HepG2 (cell line): ENCODE data around the gene ACSL1. TPM values are rescaled to one million over a fixed set of nuclear protein-coding genes. Genes with fewer than 3 reads are reported as not detected.

Experiments used
- ATAC-seq: fragments of 200-7000 bp; cut with Tn5 transposase; 3 replicates; pipeline ENCODE4 v1.9.1; 2020; ENCODE audit warnings: mild to moderate bottlenecking, moderate library complexity
- BruUV-seq: library from RNA; stranded (reverse); fragments of 400-500 nt; replicated peaks from 2 replicates; lab custom pipeline; 2021; lab: Mats Ljungman, UMichigan
- CTCF ChIA-PET: fragments of 300-600 bp; formaldehyde crosslinking; extraction: SDS; loops from one replicate; lab custom pipeline; 2021; ENCODE audit warnings: low total read pairs, inconsistent platforms, low intra/inter-chr PET ratio; lab: Yijun Ruan, JAX
- POLR2A ChIA-PET: fragments of 350-600 bp; sonication (Branson Sonifier 250); formaldehyde crosslinking; loops from one replicate; lab custom pipeline; 2020; ENCODE audit warnings: antibody characterized with exemption, inconsistent platforms; lab: Yijun Ruan, JAX
- DNase-seq: peaks from one replicate; pipeline ENCODE4 v3.0.0-alpha.2; 2015; ENCODE audit warnings: low spot score
- FAIRE-seq: peaks from 3 replicates; lab custom pipeline; 2011; peaks lifted over from hg19 to GRCh38; lab: Jason Lieb, UNC
- H2AFZ ChIP-seq: one replicate; pipeline ENCODE4 v1.6.1; 2011; ENCODE audit warnings: low read length, inconsistent platforms
- H3K27ac ChIP-seq: fragments of 300-600 bp; 3 replicates; pipeline ENCODE4 v1.8.0; 2011; ENCODE audit warnings: mixed run types, mild to moderate bottlenecking, mixed read lengths, low read length, inconsistent platforms; ENCODE audit not compliant: insufficient read depth; ENCODE audit errors: extremely low read length
- H3K27me3 ChIP-seq, 2 experiments: fragments of 200-600 bp in 1 of 2; 2 replicates in 1 of 2; 3 replicates in 1 of 2; pipeline versions ENCODE4 v1.6.0 to v1.8.0; 2011; ENCODE audit warnings: low read length in 2 of 2, mild to moderate bottlenecking in 2 of 2, moderate library complexity in 2 of 2, inconsistent platforms in 1 of 2; ENCODE audit not compliant: insufficient read depth in 2 of 2, control insufficient read depth in 1 of 2
- H3K36me3 ChIP-seq, 2 experiments: fragments of 200-600 bp in 1 of 2; replicated peaks in 1 of 2; 2 replicates in 1 of 2; 3 replicates in 1 of 2; pipeline versions ENCODE4 v1.5.1 to v1.8.0; 2011; ENCODE audit warnings: low read length in 2 of 2, inconsistent platforms in 1 of 2; ENCODE audit not compliant: insufficient read depth in 2 of 2, control insufficient read depth in 1 of 2
- H3K4me1 ChIP-seq: 2 replicates; pipeline ENCODE4 v1.5.1; 2012; ENCODE audit warnings: low read length, inconsistent platforms; ENCODE audit not compliant: insufficient read depth
- H3K4me2 ChIP-seq: 2 replicates; pipeline ENCODE4 v1.6.0; 2011; ENCODE audit warnings: low read depth, low read length, inconsistent platforms
- H3K4me3 ChIP-seq, 3 experiments: fragments of 200-600 bp in 1 of 3; sonication (generic), shearing (Covaris generic) in 1 of 3; replicated peaks in 1 of 3; 2 replicates each; pipeline ENCODE4 v1.5.1; 2011 to 2016; ENCODE audit warnings: low read length in 3 of 3, inconsistent platforms in 2 of 3, low read depth in 2 of 3, mild to moderate bottlenecking in 2 of 3, control low read depth in 1 of 3, mixed read lengths in 1 of 3; ENCODE audit not compliant: insufficient read depth in 1 of 3
- H3K79me2 ChIP-seq: one replicate; pipeline ENCODE4 v1.6.1; 2011; ENCODE audit warnings: low read length, inconsistent platforms; ENCODE audit not compliant: insufficient read depth
- H3K9ac ChIP-seq: 2 replicates; pipeline ENCODE4 v1.6.0; 2011; ENCODE audit warnings: mild to moderate bottlenecking, low read depth, low read length, inconsistent platforms; ENCODE audit not compliant: insufficient read depth
- H3K9me3 ChIP-seq: 2 replicates; pipeline ENCODE4 v1.5.1; 2012; ENCODE audit warnings: mild to moderate bottlenecking, low read length
- H4K20me1 ChIP-seq: 2 replicates; pipeline ENCODE4 v1.6.0; 2011; ENCODE audit warnings: inconsistent platforms, mild to moderate bottlenecking, low read length, moderate library complexity; ENCODE audit not compliant: insufficient read depth
- BRF2 ChIP-seq: sonication (generic); formaldehyde crosslinking; IDR thresholded peaks from 2 replicates; pipeline ENCODE4 v1.8.1; 2022; ENCODE audit warnings: mild to moderate bottlenecking, missing genetic modification reagents
- CHD4 ChIP-seq: fragments of 200-600 bp; sonication (generic); IDR thresholded peaks from 2 replicates; pipeline ENCODE4 v1.7.0; 2017; ENCODE audit warnings: mild to moderate bottlenecking, low read length, borderline replicate concordance
- GPBP1L1 ChIP-seq: sonication (generic); formaldehyde crosslinking; IDR thresholded peaks from 2 replicates; pipeline ENCODE4 v1.5.0; 2020; ENCODE audit warnings: mild to moderate bottlenecking, missing genetic modification reagents
- HNRNPK ChIP-seq: fragments of 200-400 bp; formaldehyde crosslinking; IDR thresholded peaks from 2 replicates; pipeline ENCODE4 v1.6.1; 2018; ENCODE audit warnings: low read length, low read depth, moderate library complexity, mild to moderate bottlenecking; ENCODE audit not compliant: poor library complexity, severe bottlenecking
- KLF13 ChIP-seq: sonication (generic); formaldehyde crosslinking; IDR thresholded peaks from 2 replicates; pipeline ENCODE4 v1.4.0; 2020; ENCODE audit warnings: mild to moderate bottlenecking, missing genetic modification reagents
- KLF9 ChIP-seq: IDR thresholded peaks from 2 replicates; pipeline ENCODE4 v1.6.1; 2016; ENCODE audit warnings: low read depth
- MBD4 ChIP-seq: IDR thresholded peaks from 2 replicates; pipeline ENCODE4 v1.6.1; 2012; ENCODE audit warnings: low read length, inconsistent platforms, borderline replicate concordance
- MZF1 ChIP-seq: sonication (generic); formaldehyde crosslinking; IDR thresholded peaks from 2 replicates; pipeline ENCODE4 v1.8.1; 2023; ENCODE audit warnings: mild to moderate bottlenecking, missing genetic modification reagents, borderline replicate concordance
- NFE2L1 ChIP-seq: sonication (generic); formaldehyde crosslinking; IDR thresholded peaks from 2 replicates; pipeline ENCODE4 v1.4.0; 2020; ENCODE audit warnings: missing genetic modification reagents, mild to moderate bottlenecking, borderline replicate concordance
- RARA ChIP-seq: IDR thresholded peaks from 2 replicates; pipeline ENCODE4 v1.6.1; 2016; ENCODE audit warnings: missing genetic modification reagents, missing compliant biosample characterization
- SP140L ChIP-seq: sonication (generic); formaldehyde crosslinking; IDR thresholded peaks from 2 replicates; pipeline ENCODE4 v1.4.0; 2020; ENCODE audit warnings: missing genetic modification reagents, borderline replicate concordance
- SP4 ChIP-seq: sonication (generic); formaldehyde crosslinking; IDR thresholded peaks from 2 replicates; pipeline ENCODE4 v1.8.1; 2023; ENCODE audit warnings: mild to moderate bottlenecking, missing genetic modification reagents
- THYN1 ChIP-seq: sonication (generic); formaldehyde crosslinking; IDR thresholded peaks from 2 replicates; pipeline ENCODE4 v1.8.1; 2023; ENCODE audit warnings: low read depth, mild to moderate bottlenecking, moderate library complexity, missing genetic modification reagents, borderline replicate concordance
- TRIM22 ChIP-seq: fragments of 450-650 bp; IDR thresholded peaks from 2 replicates; pipeline ENCODE4 v1.6.1; 2017
- ZBTB3 ChIP-seq: sonication (generic); formaldehyde crosslinking; IDR thresholded peaks from 2 replicates; pipeline ENCODE4 v1.4.0; 2020; ENCODE audit warnings: low read depth, mild to moderate bottlenecking, moderate library complexity, missing genetic modification reagents, borderline replicate concordance
- ZC3H4 ChIP-seq: sonication (generic); formaldehyde crosslinking; IDR thresholded peaks from 2 replicates; pipeline ENCODE4 v1.4.0; 2020; ENCODE audit warnings: missing genetic modification reagents, borderline replicate concordance
- ZFP36L1 ChIP-seq: sonication (generic); formaldehyde crosslinking; IDR thresholded peaks from 2 replicates; pipeline ENCODE4 v1.8.0; 2022; ENCODE audit warnings: mild to moderate bottlenecking, missing genetic modification reagents, moderate library complexity
- ZNF468 ChIP-seq: sonication (generic); formaldehyde crosslinking; IDR thresholded peaks from 2 replicates; pipeline ENCODE4 v1.8.0; 2022; ENCODE audit warnings: mild to moderate bottlenecking, moderate library complexity, missing genetic modification reagents
- ZNF674 ChIP-seq: sonication (generic); formaldehyde crosslinking; IDR thresholded peaks from 2 replicates; pipeline ENCODE4 v1.5.0; 2020; ENCODE audit warnings: low read depth, mild to moderate bottlenecking, missing genetic modification reagents
- ZNF773 ChIP-seq: sonication (generic); formaldehyde crosslinking; IDR thresholded peaks from 2 replicates; pipeline ENCODE4 v1.4.0; 2020; ENCODE audit warnings: missing genetic modification reagents, borderline replicate concordance
- ZSCAN22 ChIP-seq: sonication (generic); formaldehyde crosslinking; IDR thresholded peaks from 2 replicates; pipeline ENCODE4 v1.4.0; 2020; ENCODE audit warnings: mild to moderate bottlenecking, missing genetic modification reagents
- WGBS: methylation state at CpG from one replicate; pipeline ENCODE4 v1.1.6; 2017; ENCODE audit warnings: low lambda C conversion rate; 5-methylcytosine and 5-hydroxymethylcytosine counted together
- in situ Hi-C: cut with HindIII; loops from 2 replicates; pipeline ENCODE4 v1.10.0; 2017; ENCODE audit warnings: low pct_unique_long_range_greater_than_20kb; ENCODE audit not compliant: extremely low pct_ligation_motif_present
- intact Hi-C: fragments of 100-400 bp; cut with micrococcal nuclease; formaldehyde crosslinking; loops from one replicate; pipeline ENCODE4 v1.10.0; 2022; ENCODE audit not compliant: unreplicated experiment
- polyA plus RNA-seq, 8 experiments: library from polyadenylated mRNA; depleted of rRNA in 3 of 8; stranded (reverse) in 7 of 8; unstranded in 1 of 8; fragments of >200 nt; fragmentation: Illumina TruSeq in 4 of 8; extraction: Trizol in 4 of 8; gene quantifications; 2 replicates each; pipeline versions ENCODE4 v1.2.1 to v1.2.3, GENCODE V29; 2011 to 2016; ENCODE audit warnings: low read depth in 4 of 8, missing spikeins in 1 of 8, mixed read lengths in 1 of 8; ENCODE audit not compliant: insufficient read depth in 1 of 8
- total RNA-seq, 5 experiments: library from RNA; depleted of rRNA; stranded (reverse); fragments of >200 nt; fragmentation: Illumina TruSeq; extraction: Trizol; gene quantifications; 2 replicates each; pipeline ENCODE4 v1.2.3, GENCODE V29; 2016; ENCODE audit warnings: low read depth in 1 of 5

The ACSL1 gene
- total and polyA plus RNA-seq, 2 of the 13 experiments (the other 11 are each of a cell fraction or from before 2014, with no cell fraction given): 10.0 to 29.8 TPM

- TF ChIP-seq TRIM22 (no peak), KLF13 (CRISPR knock-in tag) (no peak), MBD4 (no peak), ZNF674 (CRISPR knock-in tag) (no peak), RARA (no peak), SP140L (CRISPR knock-in tag) (no peak), CHD4 (no peak)
Measured at GRCh38 chr4:184774152-184774551, 51.6 kb downstream of the ACSL1 start (continued).

GRCh38 chr4:184771416-184771815 lies 54.4 kb downstream of the ACSL1 start:
- Histone ChIP-seq H3K79me2 (no peaks in the 10 kb centered on the region), H3K36me3 (peaks cover 2 to 25% of the 10 kb centered on the region in 2 experiments; a peak in 4 of 5 replicates), H4K20me1 (no peaks in the 10 kb centered on the region), H3K27ac (no peak overlapping the region), H3K4me1 (peaks cover 8% of the 10 kb centered on the region), H2AFZ (no peak overlapping the region), H3K9me3 (no peaks in the 10 kb centered on the region), H3K4me3 (no peak overlapping the region), H3K27me3 (no peaks in the 10 kb centered on the region), H3K9ac (no peak overlapping the region), H3K4me2 (no peak overlapping the region)
- WGBS: 80% methylated on average over 1 of the region's 1 CpG
- in situ Hi-C loops (no loop called here), intact Hi-C loops (no loop called here)
- ChIA-PET CTCF (no interaction called here), POLR2A (no interaction called here)
- ATAC-seq (no peak), DNase-seq (no peak), FAIRE-seq (no peak)
- no TSS peak for BruUV-seq
- TF ChIP-seq ZNF773 (CRISPR knock-in tag) (no peak), SP4 (no peak), ZSCAN22 (CRISPR knock-in tag) (no peak), MZF1 (no peak), ZFP36L1 (no peak), BRF2 (CRISPR knock-in tag) (no peak), ZNF468 (CRISPR knock-in tag) (no peak), KLF9 (no peak), ZBTB3 (CRISPR knock-in tag) (no peak), GPBP1L1 (CRISPR knock-in tag) (no peak), ZC3H4 (CRISPR knock-in tag) (no peak), THYN1 (CRISPR knock-in tag) (no peak), HNRNPK (no peak), NFE2L1 (no peak)
